T-helper 1 cell treated with Interleukin-12 subunit alpha and Interleukin-12 subunit beta and Interleukin-4 antibody, amounts not matched to agents 30 ng/mL and 1 ng/mL, for 36 hours (primary cell): ENCODE results near the gene OCRL. TPM values are rescaled to one million over a fixed set of nuclear protein-coding genes. Genes with fewer than 3 reads are reported as not detected.
"Not testable (repeated sequence)": the region's sequence is repeated elsewhere in the genome, so short reads cannot be mapped to it uniquely, and the experiment has no call there.

Source experiments
- intact Hi-C: fragments of 100-400 bp; cut with micrococcal nuclease; formaldehyde crosslinking; loops from one replicate; pipeline ENCODE4 v1.15.1; 2024
- total RNA-seq: library from RNA; stranded (reverse); gene quantifications from 2 replicates; pipeline ENCODE4 v1.2.3, GENCODE V29; 2022

The OCRL gene
- total RNA-seq, 1 donor from 2014 or later: 2.6 TPM

GRCh38 chrX:129534816-129535578 lies 5.1 kb upstream of the OCRL start:
- intact Hi-C loops: no loop called here

- intact Hi-C loops: no loop called here
Observed at GRCh38 chrX:129540722-129541184, 694 bp downstream of the OCRL start.

- intact Hi-C loops: no loop called here
Observed at GRCh38 chrX:129544780-129545179, 4.7 kb downstream of the OCRL start.

- intact Hi-C loops: no loop called here
Observed at GRCh38 chrX:129545408-129545807, 5.3 kb downstream of the OCRL start.

- intact Hi-C loops: no loop called here
Observed at GRCh38 chrX:129549124-129549523, 9.1 kb downstream of the OCRL start.

GRCh38 chrX:129553619-129554288 lies 13.7 kb downstream of the OCRL start:
- intact Hi-C loops: no loop called here

- intact Hi-C loops: not testable (repeated sequence)
Observed at GRCh38 chrX:129554816-129555215, 14.8 kb downstream of the OCRL start.

- intact Hi-C loops: no loop called here
Observed at GRCh38 chrX:129556806-129557315, 16.8 kb downstream of the OCRL start.

- intact Hi-C loops: no loop called here
Observed at GRCh38 chrX:129557844-129558480, 17.9 kb downstream of the OCRL start.

GRCh38 chrX:129559783-129560182 lies 19.7 kb downstream of the OCRL start:
- intact Hi-C loops: no loop called here

GRCh38 chrX:129561453-129561852 lies 21.4 kb downstream of the OCRL start:
- intact Hi-C loops: no loop called here

GRCh38 chrX:129564345-129564744 lies 24.3 kb downstream of the OCRL start:
- intact Hi-C loops: not testable (repeated sequence)

- intact Hi-C loops: no loop called here
Observed at GRCh38 chrX:129565046-129565650, 25.1 kb downstream of the OCRL start.

- intact Hi-C loops: no loop called here
Observed at GRCh38 chrX:129566073-129566472, 26.0 kb downstream of the OCRL start.

GRCh38 chrX:129568349-129568748 lies 28.3 kb downstream of the OCRL start:
- intact Hi-C loops: no loop called here

- intact Hi-C loops: no loop called here
Observed at GRCh38 chrX:129572422-129572821, 32.4 kb downstream of the OCRL start.

GRCh38 chrX:129573652-129574051 lies 33.6 kb downstream of the OCRL start:
- intact Hi-C loops: not testable (repeated sequence)

GRCh38 chrX:129574214-129574613 lies 34.2 kb downstream of the OCRL start:
- intact Hi-C loops: no loop called here

GRCh38 chrX:129576539-129576938 lies 36.5 kb downstream of the OCRL start:
- intact Hi-C loops: no loop called here

- intact Hi-C loops: no loop called here
Observed at GRCh38 chrX:129577473-129577872, 37.4 kb downstream of the OCRL start.

- intact Hi-C loops: no loop called here
Observed at GRCh38 chrX:129577877-129578276, 37.8 kb downstream of the OCRL start.

GRCh38 chrX:129581904-129582303 lies 41.8 kb downstream of the OCRL start:
- intact Hi-C loops: no loop called here
